HepG2 (cell line): ENCODE results near the gene SEMA7A. TPM values are rescaled to one million over a fixed set of nuclear protein-coding genes. Genes with fewer than 3 reads are reported as not detected.

Experiments
- CBX2 ChIP-seq, 2 experiments: fragments of 200-600 bp in 1 of 2; sonication (generic); formaldehyde crosslinking in 1 of 2; IDR thresholded peaks; 2 replicates each; pipeline versions ENCODE4 v1.7.0 to v1.8.1; 2018 to 2022; ENCODE audit warnings: low read depth in 2 of 2, low read length in 1 of 2, mild to moderate bottlenecking in 1 of 2, missing genetic modification reagents in 1 of 2
- CCDC6 ChIP-seq: sonication (generic); formaldehyde crosslinking; IDR thresholded peaks from 2 replicates; pipeline ENCODE4 v1.8.1; 2022; ENCODE audit warnings: mild to moderate bottlenecking, missing genetic modification reagents, moderate library complexity
- DNMT3B ChIP-seq: conservative IDR thresholded peaks from 2 replicates; pipeline ENCODE4 v1.6.1; 2016; ENCODE audit warnings: missing biosample characterization, control low read depth
- EZH2 ChIP-seq: conservative IDR thresholded peaks from 2 replicates; pipeline ENCODE4 v1.6.1; 2012; ENCODE audit warnings: mild to moderate bottlenecking, low read depth, low read length, moderate library complexity
- FOXP1 ChIP-seq, 2 experiments: fragments of 450-650 bp in 1 of 2; IDR thresholded peaks; 2 replicates each; pipeline ENCODE4 v1.6.1; 2017 to 2018; ENCODE audit warnings: antibody characterized with exemption in 1 of 2
- IRX3 ChIP-seq: sonication (generic); formaldehyde crosslinking; IDR thresholded peaks from 2 replicates; pipeline ENCODE4 v1.8.1; 2023; ENCODE audit warnings: mild to moderate bottlenecking, low read depth, missing genetic modification reagents, borderline replicate concordance
- MED1 ChIP-seq: sonication (generic); formaldehyde crosslinking; IDR thresholded peaks from 2 replicates; pipeline ENCODE4 v1.4.0; 2020; ENCODE audit warnings: missing genetic modification reagents
- MIXL1 ChIP-seq: IDR thresholded peaks from 2 replicates; pipeline ENCODE4 v1.6.1; 2016
- RCOR2 ChIP-seq: IDR thresholded peaks from 2 replicates; pipeline ENCODE4 v1.6.1; 2016; ENCODE audit warnings: missing biosample characterization, missing genetic modification reagents
- SAFB2 ChIP-seq: sonication (generic); formaldehyde crosslinking; IDR thresholded peaks from 2 replicates; pipeline ENCODE4 v1.5.1; 2020; ENCODE audit warnings: missing genetic modification reagents, low read depth, mild to moderate bottlenecking, borderline replicate concordance
- ZFP36L1 ChIP-seq: sonication (generic); formaldehyde crosslinking; IDR thresholded peaks from 2 replicates; pipeline ENCODE4 v1.8.0; 2022; ENCODE audit warnings: mild to moderate bottlenecking, missing genetic modification reagents, moderate library complexity
- ZFP62 ChIP-seq: sonication (generic); formaldehyde crosslinking; IDR thresholded peaks from 2 replicates; pipeline ENCODE4 v1.4.0; 2020; ENCODE audit warnings: missing genetic modification reagents
- ZFX ChIP-seq: sonication (generic); formaldehyde crosslinking; IDR thresholded peaks from 2 replicates; pipeline ENCODE4 v1.4.0; 2020; ENCODE audit warnings: mild to moderate bottlenecking, low read depth, missing genetic modification reagents, moderate library complexity
- ZNF224 ChIP-seq: sonication (generic); formaldehyde crosslinking; IDR thresholded peaks from 2 replicates; pipeline ENCODE4 v1.5.0; 2020; ENCODE audit warnings: mild to moderate bottlenecking, missing genetic modification reagents
- ZNF337 ChIP-seq: sonication (generic); formaldehyde crosslinking; IDR thresholded peaks from 2 replicates; pipeline ENCODE4 v1.5.1; 2020; ENCODE audit warnings: missing genetic modification reagents, low read depth, mild to moderate bottlenecking, borderline replicate concordance
- ZNF776 ChIP-seq: sonication (generic); formaldehyde crosslinking; IDR thresholded peaks from 2 replicates; pipeline ENCODE4 v1.4.0; 2020; ENCODE audit warnings: mild to moderate bottlenecking, missing genetic modification reagents
- polyA plus RNA-seq, 8 experiments: library from polyadenylated mRNA; depleted of rRNA in 3 of 8; stranded (reverse) in 7 of 8; unstranded in 1 of 8; fragments of >200 nt; fragmentation: Illumina TruSeq in 4 of 8; extraction: Trizol in 4 of 8; gene quantifications; 2 replicates each; pipeline versions ENCODE4 v1.2.1 to v1.2.3, GENCODE V29; 2011 to 2016; ENCODE audit warnings: low read depth in 4 of 8, missing spikeins in 1 of 8, mixed read lengths in 1 of 8; ENCODE audit not compliant: insufficient read depth in 1 of 8
- total RNA-seq, 5 experiments: library from RNA; depleted of rRNA; stranded (reverse); fragments of >200 nt; fragmentation: Illumina TruSeq; extraction: Trizol; gene quantifications; 2 replicates each; pipeline ENCODE4 v1.2.3, GENCODE V29; 2016; ENCODE audit warnings: low read depth in 1 of 5
- TF ChIP-seq, protein P1 (sequence below): sonication (generic); formaldehyde crosslinking; IDR thresholded peaks from 2 replicates; pipeline ENCODE4 v1.5.0; 2020; ENCODE audit warnings: missing genetic modification reagents
- TF ChIP-seq, protein P2 (sequence below): sonication (generic); formaldehyde crosslinking; IDR thresholded peaks from 2 replicates; pipeline ENCODE4 v1.9.0; 2021; ENCODE audit warnings: missing genetic modification reagents, mild to moderate bottlenecking, borderline replicate concordance
- TF ChIP-seq, protein P3 (sequence below): IDR thresholded peaks from 2 replicates; pipeline ENCODE4 v1.6.1; 2016; ENCODE audit warnings: missing genetic modification reagents, missing compliant biosample characterization
- TF ChIP-seq, protein P4 (sequence below): sonication (generic); formaldehyde crosslinking; IDR thresholded peaks from 2 replicates; pipeline ENCODE4 v1.4.0; 2020; ENCODE audit warnings: missing genetic modification reagents
- TF ChIP-seq, protein P5 (sequence below): sonication (generic); formaldehyde crosslinking; IDR thresholded peaks from 2 replicates; pipeline ENCODE4 v1.8.0; 2022; ENCODE audit warnings: missing genetic modification reagents, mild to moderate bottlenecking, borderline replicate concordance
- TF ChIP-seq, protein P6 (sequence below): sonication (generic); formaldehyde crosslinking; IDR thresholded peaks from 2 replicates; pipeline ENCODE4 v1.5.1; 2020; ENCODE audit warnings: mild to moderate bottlenecking, missing genetic modification reagents, borderline replicate concordance

SEMA7A gene
- total and polyA plus RNA-seq, 2 of the 13 experiments (the other 11 are each of a cell fraction or from before 2014, with no cell fraction given): 9.0 to 15.8 TPM

DNA sequence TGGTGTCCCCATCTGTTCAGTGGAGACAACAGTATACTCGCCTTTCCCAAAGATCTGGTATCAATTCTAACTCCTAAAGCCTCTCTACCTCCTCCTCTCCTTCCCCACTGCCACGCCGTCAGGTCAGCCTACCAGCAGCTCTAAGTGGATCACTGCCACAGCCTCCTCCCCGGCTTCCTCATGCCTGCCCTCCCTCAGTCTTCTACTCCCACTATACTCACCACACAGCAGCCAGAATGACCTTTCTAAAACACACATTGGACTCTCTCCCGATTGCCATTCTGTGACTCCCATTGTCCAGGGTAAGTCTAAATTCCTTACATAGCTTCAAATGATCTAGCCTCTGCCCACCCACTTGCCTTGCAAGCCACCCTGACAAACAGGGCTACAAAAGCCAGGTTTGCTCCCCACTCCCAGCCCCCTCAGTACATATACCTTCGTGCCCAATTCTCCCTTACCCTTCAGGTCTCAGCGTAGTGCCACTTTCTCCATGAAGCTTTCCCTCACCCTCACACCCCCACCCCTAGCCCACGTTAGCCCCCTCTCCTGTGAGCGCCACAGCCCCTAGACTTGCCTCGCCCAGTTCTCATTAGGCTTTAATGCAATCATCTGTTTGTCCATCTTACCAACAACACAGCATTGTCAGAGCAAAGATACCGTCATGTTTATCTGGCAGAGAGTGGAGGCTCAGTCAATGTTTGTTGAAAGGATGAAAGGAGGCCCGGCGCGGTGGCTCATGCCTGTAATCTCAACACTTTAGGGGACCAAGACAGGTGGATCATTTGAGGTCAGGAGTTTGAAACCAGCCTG lies 9.5 kb upstream of the SEMA7A start (continued):
- TF ChIP-seq, protein P1, sequence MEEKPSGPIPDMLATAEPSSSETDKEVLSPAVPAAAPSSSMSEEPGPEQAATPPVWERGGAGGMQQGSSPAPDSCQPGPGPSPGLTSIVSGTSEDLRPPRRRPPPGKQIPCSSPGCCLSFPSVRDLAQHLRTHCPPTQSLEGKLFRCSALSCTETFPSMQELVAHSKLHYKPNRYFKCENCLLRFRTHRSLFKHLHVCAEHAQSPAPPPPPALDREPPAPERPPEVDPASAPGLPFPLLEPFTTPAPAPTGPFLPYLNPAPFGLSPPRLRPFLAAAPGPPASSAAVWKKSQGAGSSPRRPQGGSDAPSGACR: no peak; the same call in 1 of the 2 replicates
- no peak for TF ChIP-seq ZNF337 (CRISPR knock-in tag)
- TF ChIP-seq IRX3: no peak
- peak; percentile 62; the same call in 1 of the 2 replicates for TF ChIP-seq FOXP1 (IDR thresholded peaks at IDR 0.05)
- peak; percentile 98 for TF ChIP-seq FOXP1 (CRISPR knock-in tag; IDR thresholded peaks at IDR 0.05)
- TF ChIP-seq SAFB2 (CRISPR knock-in tag): 0 out of 2 replicates have a peak, but pooled peaks have one; percentile 35
- TF ChIP-seq ZFP36L1 (CRISPR knock-in tag): peak; percentile 69; the same call in 1 of the 2 replicates
- TF ChIP-seq EZH2: no peak
- no peak for TF ChIP-seq ZFP62 (CRISPR knock-in tag)
- peak; percentile 83 for TF ChIP-seq MIXL1
- TF ChIP-seq MED1 (CRISPR knock-in tag): peak; percentile 90
- no peak for TF ChIP-seq CCDC6 (CRISPR knock-in tag)
- TF ChIP-seq, protein P2, sequence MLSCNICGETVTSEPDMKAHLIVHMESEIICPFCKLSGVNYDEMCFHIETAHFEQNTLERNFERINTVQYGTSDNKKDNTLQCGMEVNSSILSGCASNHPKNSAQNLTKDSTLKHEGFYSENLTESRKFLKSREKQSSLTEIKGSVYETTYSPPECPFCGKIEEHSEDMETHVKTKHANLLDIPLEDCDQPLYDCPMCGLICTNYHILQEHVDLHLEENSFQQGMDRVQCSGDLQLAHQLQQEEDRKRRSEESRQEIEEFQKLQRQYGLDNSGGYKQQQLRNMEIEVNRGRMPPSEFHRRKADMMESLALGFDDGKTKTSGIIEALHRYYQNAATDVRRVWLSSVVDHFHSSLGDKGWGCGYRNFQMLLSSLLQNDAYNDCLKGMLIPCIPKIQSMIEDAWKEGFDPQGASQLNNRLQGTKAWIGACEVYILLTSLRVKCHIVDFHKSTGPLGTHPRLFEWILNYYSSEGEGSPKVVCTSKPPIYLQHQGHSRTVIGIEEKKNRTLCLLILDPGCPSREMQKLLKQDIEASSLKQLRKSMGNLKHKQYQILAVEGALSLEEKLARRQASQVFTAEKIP: no peak
- TF ChIP-seq ZFX (CRISPR knock-in tag): no peak; the same call in 1 of the 2 replicates
- TF ChIP-seq, protein P3, sequence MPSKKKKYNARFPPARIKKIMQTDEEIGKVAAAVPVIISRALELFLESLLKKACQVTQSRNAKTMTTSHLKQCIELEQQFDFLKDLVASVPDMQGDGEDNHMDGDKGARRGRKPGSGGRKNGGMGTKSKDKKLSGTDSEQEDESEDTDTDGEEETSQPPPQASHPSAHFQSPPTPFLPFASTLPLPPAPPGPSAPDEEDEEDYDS: peak; percentile 52
- no peak for TF ChIP-seq ZNF224 (CRISPR knock-in tag)
- peak; percentile 97 for TF ChIP-seq RCOR2 (CRISPR knock-in tag)
- no peak for TF ChIP-seq DNMT3B (CRISPR knock-in tag)
- TF ChIP-seq CBX2 (IDR thresholded peaks at IDR 0.05; ENCODE audit: low read depth, low read length): no peak
- TF ChIP-seq CBX2 (CRISPR knock-in tag; IDR thresholded peaks at IDR 0.05; ENCODE audit: low read depth): no peak
- TF ChIP-seq, protein P4, sequence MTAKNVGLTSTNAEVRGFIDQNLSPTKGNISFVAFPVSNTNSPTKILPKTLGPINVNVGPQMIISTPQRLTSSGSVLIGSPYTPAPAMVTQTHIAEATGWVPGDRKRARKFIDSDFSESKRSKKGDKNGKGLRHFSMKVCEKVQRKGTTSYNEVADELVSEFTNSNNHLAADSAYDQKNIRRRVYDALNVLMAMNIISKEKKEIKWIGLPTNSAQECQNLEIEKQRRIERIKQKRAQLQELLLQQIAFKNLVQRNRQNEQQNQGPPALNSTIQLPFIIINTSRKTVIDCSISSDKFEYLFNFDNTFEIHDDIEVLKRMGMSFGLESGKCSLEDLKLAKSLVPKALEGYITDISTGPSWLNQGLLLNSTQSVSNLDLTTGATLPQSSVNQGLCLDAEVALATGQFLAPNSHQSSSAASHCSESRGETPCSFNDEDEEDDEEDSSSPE (CRISPR knock-in tag): 0 out of 2 replicates have a peak, but pooled peaks have one; percentile 42
- TF ChIP-seq, protein P5, sequence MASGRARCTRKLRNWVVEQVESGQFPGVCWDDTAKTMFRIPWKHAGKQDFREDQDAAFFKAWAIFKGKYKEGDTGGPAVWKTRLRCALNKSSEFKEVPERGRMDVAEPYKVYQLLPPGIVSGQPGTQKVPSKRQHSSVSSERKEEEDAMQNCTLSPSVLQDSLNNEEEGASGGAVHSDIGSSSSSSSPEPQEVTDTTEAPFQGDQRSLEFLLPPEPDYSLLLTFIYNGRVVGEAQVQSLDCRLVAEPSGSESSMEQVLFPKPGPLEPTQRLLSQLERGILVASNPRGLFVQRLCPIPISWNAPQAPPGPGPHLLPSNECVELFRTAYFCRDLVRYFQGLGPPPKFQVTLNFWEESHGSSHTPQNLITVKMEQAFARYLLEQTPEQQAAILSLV (CRISPR knock-in tag): no peak
- TF ChIP-seq ZNF776 (CRISPR knock-in tag): no peak
- TF ChIP-seq, protein P6, sequence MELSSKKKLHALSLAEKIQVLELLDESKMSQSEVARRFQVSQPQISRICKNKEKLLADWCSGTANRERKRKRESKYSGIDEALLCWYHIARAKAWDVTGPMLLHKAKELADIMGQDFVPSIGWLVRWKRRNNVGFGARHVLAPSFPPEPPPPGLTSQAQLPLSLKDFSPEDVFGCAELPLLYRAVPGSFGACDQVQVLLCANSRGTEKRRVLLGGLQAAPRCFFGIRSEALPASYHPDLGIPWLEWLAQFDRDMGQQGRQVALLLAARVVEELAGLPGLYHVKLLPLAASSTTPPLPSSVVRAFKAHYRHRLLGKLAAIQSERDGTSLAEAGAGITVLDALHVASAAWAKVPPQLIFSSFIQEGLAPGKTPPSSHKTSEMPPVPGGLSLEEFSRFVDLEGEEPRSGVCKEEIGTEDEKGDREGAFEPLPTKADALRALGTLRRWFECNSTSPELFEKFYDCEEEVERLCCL (CRISPR knock-in tag): no peak
